KOPT-K1 (cell line): ENCODE results near the gene TAC1.

Experiments
- H3K27ac ChIP-seq: fragments of 200-600 bp; sonication (generic); 2 replicates; pipeline ENCODE4 v1.5.1; 2016; ENCODE audit warnings: antibody characterized with exemption, mild to moderate bottlenecking, low read depth, low read length; ENCODE audit not compliant: poor library complexity, severe bottlenecking
- H3K36me3 ChIP-seq: fragments of 200-600 bp; sonication (generic); 2 replicates; pipeline ENCODE4 v1.5.1; 2017; ENCODE audit warnings: antibody characterized with exemption, mild to moderate bottlenecking, low read length, moderate library complexity; ENCODE audit not compliant: insufficient read depth
- H3K9me3 ChIP-seq: fragments of 200-600 bp; sonication (generic); 2 replicates; pipeline ENCODE4 v1.5.1; 2017; ENCODE audit warnings: antibody characterized with exemption, low read length, mild to moderate bottlenecking; ENCODE audit not compliant: insufficient read depth, poor library complexity, severe bottlenecking

TAC1 gene, protein sequence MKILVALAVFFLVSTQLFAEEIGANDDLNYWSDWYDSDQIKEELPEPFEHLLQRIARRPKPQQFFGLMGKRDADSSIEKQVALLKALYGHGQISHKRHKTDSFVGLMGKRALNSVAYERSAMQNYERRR

GRCh38 chr7:97731736-97732564 lies at the start of gene TAC1:
Gene TAC1, plus strand, starts transcription at chr7:97732086. Its CDS starts 527 bp downstream, at chr7:97732613.
- no peaks in the 10 kb centered on the region for H3K36me3 ChIP-seq
- peaks cover 5% of the 10 kb centered on the region for H3K9me3 ChIP-seq
- no peak within 1 kb of the TSS for H3K27ac ChIP-seq

GRCh38 chr7:97685952-97686351 lies 45.9 kb upstream of the TAC1 start:
- H3K27ac ChIP-seq, result no peak overlapping the region
- no peaks in the 10 kb centered on the region for H3K36me3 ChIP-seq
- no peaks in the 10 kb centered on the region for H3K9me3 ChIP-seq

- Histone ChIP-seq H3K27ac (no peak overlapping the region), H3K36me3 (no peaks in the 10 kb centered on the region), H3K9me3 (no peaks in the 10 kb centered on the region)
Measured at GRCh38 chr7:97693586-97693985, 38.3 kb upstream of the TAC1 start.

DNA sequence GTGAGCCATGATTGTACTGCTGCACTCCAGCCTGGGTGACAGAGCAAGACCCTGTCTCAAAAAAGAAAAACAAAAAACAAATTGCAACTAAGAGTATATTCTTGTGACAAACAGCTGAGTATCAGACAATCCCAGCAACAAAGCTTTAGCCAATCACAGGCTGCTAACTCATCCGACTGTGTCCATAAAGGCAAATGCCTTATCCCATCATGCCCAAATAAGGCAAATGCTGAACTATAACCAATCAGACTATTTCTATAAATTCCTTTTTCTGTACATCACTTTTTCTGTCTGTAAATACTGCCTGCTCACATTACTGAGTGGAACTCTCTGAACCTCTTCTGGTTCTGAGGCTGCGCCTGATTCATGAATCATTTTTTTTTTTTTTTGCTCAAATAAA lies 37.5 kb upstream of the TAC1 start:
- Histone ChIP-seq H3K9me3 (no peaks in the 10 kb centered on the region), H3K27ac (no peak overlapping the region), H3K36me3 (no peaks in the 10 kb centered on the region)

GRCh38 chr7:97697396-97697795 lies 34.5 kb upstream of the TAC1 start:
- no peaks in the 10 kb centered on the region for H3K9me3 ChIP-seq
- H3K27ac ChIP-seq, result no peak overlapping the region

GRCh38 chr7:97722386-97722785 lies 9.5 kb upstream of the TAC1 start:
- Histone ChIP-seq H3K27ac (no peak overlapping the region), H3K36me3 (no peaks in the 10 kb centered on the region), H3K9me3 (no peaks in the 10 kb centered on the region)

More at GRCh38 chr7:97697396-97697795, 34.5 kb upstream of the TAC1 start:
- H3K36me3 ChIP-seq, result no peaks in the 10 kb centered on the region

GRCh38 chr7:97732565-97733275 lies 834 bp downstream of the TAC1 start:
- Histone ChIP-seq H3K36me3 (no peaks in the 10 kb centered on the region), H3K9me3 (peaks cover 5% of the 10 kb centered on the region), H3K27ac (no peak overlapping the region)

GRCh38 chr7:97733276-97734161 lies 1.6 kb downstream of the TAC1 start:
- no peaks in the 10 kb centered on the region for H3K36me3 ChIP-seq
- H3K9me3 ChIP-seq, result peaks cover 5% of the 10 kb centered on the region
- no peak overlapping the region for H3K27ac ChIP-seq

GRCh38 chr7:97734255-97734654 lies 2.4 kb downstream of the TAC1 start:
- Histone ChIP-seq H3K36me3 (no peaks in the 10 kb centered on the region), H3K9me3 (peaks cover 5% of the 10 kb centered on the region), H3K27ac (no peak overlapping the region)

DNA sequence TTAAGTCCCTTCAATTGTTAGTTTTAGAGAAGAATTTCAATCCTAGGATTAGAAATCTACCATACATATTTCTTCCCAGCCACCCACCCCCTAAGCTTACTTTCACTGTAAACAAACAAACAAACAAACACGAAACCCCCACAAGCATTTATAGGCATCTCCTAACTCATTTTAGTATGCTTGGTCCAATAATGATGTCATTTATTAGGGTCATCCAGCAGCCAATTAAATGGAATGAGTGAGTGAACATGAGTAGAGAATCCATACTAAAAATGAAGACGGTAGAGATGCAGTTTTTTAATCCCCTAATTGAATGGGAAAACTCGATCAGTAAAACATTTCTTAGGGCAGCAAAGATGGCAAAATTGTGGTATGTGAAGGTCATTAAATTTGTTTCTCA lies 3.2 kb downstream of the TAC1 start:
- H3K9me3 ChIP-seq, result peaks cover 5% of the 10 kb centered on the region
- H3K27ac ChIP-seq, result no peak overlapping the region
- no peaks in the 10 kb centered on the region for H3K36me3 ChIP-seq

- Histone ChIP-seq H3K36me3 (no peaks in the 10 kb centered on the region), H3K27ac (no peak overlapping the region), H3K9me3 (no peaks in the 10 kb centered on the region)
Measured at GRCh38 chr7:97748482-97748881, 16.6 kb downstream of the TAC1 start.

DNA sequence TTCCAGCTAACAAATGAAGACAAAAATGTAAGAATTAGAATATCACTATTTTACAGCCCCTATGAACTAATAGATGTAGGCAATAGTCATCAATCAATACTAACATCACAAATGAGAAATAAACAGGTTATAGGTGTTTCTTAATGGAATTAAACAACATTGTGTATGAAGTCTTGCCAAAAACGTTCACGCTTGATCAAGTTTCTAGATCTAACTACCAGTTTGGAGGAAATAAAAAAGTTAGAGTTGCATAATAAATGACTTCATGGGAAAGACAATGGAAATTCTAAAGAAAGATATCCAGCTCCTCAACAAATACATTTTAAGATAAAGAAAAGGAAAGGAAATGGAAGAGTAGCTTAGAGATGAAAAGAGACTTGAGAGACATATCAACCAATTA lies 19.7 kb downstream of the TAC1 start:
- no peak overlapping the region for H3K27ac ChIP-seq
- H3K36me3 ChIP-seq, result no peaks in the 10 kb centered on the region
- H3K9me3 ChIP-seq, result no peaks in the 10 kb centered on the region

- Histone ChIP-seq H3K27ac (no peak overlapping the region), H3K9me3 (no peaks in the 10 kb centered on the region), H3K36me3 (no peaks in the 10 kb centered on the region)
Measured at GRCh38 chr7:97752215-97752614, 20.3 kb downstream of the TAC1 start.

- no peaks in the 10 kb centered on the region for H3K9me3 ChIP-seq
- no peaks in the 10 kb centered on the region for H3K36me3 ChIP-seq
- H3K27ac ChIP-seq, result no peak overlapping the region
Measured at GRCh38 chr7:97757824-97758223, 25.9 kb downstream of the TAC1 start.

GRCh38 chr7:97770850-97771249 lies 39.0 kb downstream of the TAC1 start:
- H3K36me3 ChIP-seq, result no peaks in the 10 kb centered on the region
- no peak overlapping the region for H3K27ac ChIP-seq
- no peaks in the 10 kb centered on the region for H3K9me3 ChIP-seq
